SJCRH30 (cell line): ENCODE results near the gene EXOC8. TPM values are rescaled to one million over a fixed set of nuclear protein-coding genes. Genes with fewer than 3 reads are reported as not detected.
"Not testable (repeated sequence)": the region's sequence is repeated elsewhere in the genome, so short reads cannot be mapped to it uniquely, and the experiment has no call there.

Experiments
- DNase-seq, 2 experiments: peaks; one replicate each; pipeline ENCODE4 v3.0.0-alpha.2; 2015 to 2020
- H3K27ac ChIP-seq: fragments of 250-450 bp; sonication (Bioruptor Pico); 2 replicates; pipeline ENCODE4 v1.5.1; 2020; ENCODE audit warnings: mild to moderate bottlenecking, moderate library complexity
- H3K27me3 ChIP-seq: fragments of 250-450 bp; sonication (Bioruptor Pico); 2 replicates; pipeline ENCODE4 v1.5.1; 2020; ENCODE audit warnings: mild to moderate bottlenecking, moderate library complexity
- H3K36me3 ChIP-seq: fragments of 250-450 bp; sonication (Bioruptor Pico); 2 replicates; pipeline ENCODE4 v1.5.1; 2020; ENCODE audit warnings: mild to moderate bottlenecking, moderate library complexity
- H3K4me1 ChIP-seq: fragments of 250-450 bp; sonication (Bioruptor Pico); 2 replicates; pipeline ENCODE4 v1.5.1; 2020; ENCODE audit warnings: mild to moderate bottlenecking, moderate library complexity
- H3K4me3 ChIP-seq: fragments of 250-450 bp; sonication (Bioruptor Pico); 2 replicates; pipeline ENCODE4 v1.5.1; 2020; ENCODE audit warnings: mild to moderate bottlenecking, moderate library complexity
- H3K9me3 ChIP-seq: fragments of 250-450 bp; sonication (Bioruptor Pico); replicated peaks from 2 replicates; pipeline ENCODE4 v1.5.1; 2020; ENCODE audit warnings: mild to moderate bottlenecking, moderate library complexity
- total RNA-seq: library from RNA; depleted of rRNA; stranded (reverse); fragments of >200 nt; shearing (Covaris generic); gene quantifications from 2 replicates; pipeline ENCODE4 v1.2.3, GENCODE V29; 2014

The EXOC8 gene
- total RNA-seq, 1 experiment from 2014 or later: 15.0 TPM

- no peaks in the 10 kb centered on the region for H3K4me1 ChIP-seq
- peaks cover 7% of the 10 kb centered on the region; the same call in 1 of the 2 replicates for H3K36me3 ChIP-seq
- H3K9me3 ChIP-seq: no peaks in the 10 kb centered on the region
- H3K4me3 ChIP-seq: no peak overlapping the region
- H3K27me3 ChIP-seq: no peaks in the 10 kb centered on the region
- no peak for DNase-seq
- H3K27ac ChIP-seq: no peak overlapping the region
These were observed 26.0 kb upstream of the EXOC8 start for GRCh38 chr1:231363624-231364023.

- no peaks in the 10 kb centered on the region for H3K27me3 ChIP-seq
- no peak for DNase-seq
- peaks cover 7% of the 10 kb centered on the region; the same call in 1 of the 2 replicates for H3K36me3 ChIP-seq
- no peak overlapping the region for H3K27ac ChIP-seq
- H3K4me1 ChIP-seq: no peaks in the 10 kb centered on the region
- H3K4me3 ChIP-seq: no peak overlapping the region
- H3K9me3 ChIP-seq: no peaks in the 10 kb centered on the region
These were observed 24.7 kb upstream of the EXOC8 start for GRCh38 chr1:231362325-231362724.

- Histone ChIP-seq H3K27ac (no peak overlapping the region), H3K9me3 (no peaks in the 10 kb centered on the region), H3K36me3 (peaks cover 10% of the 10 kb centered on the region; the same call in 1 of the 2 replicates), H3K27me3 (no peaks in the 10 kb centered on the region), H3K4me3 (no peak overlapping the region), H3K4me1 (no peaks in the 10 kb centered on the region)
- no peak for DNase-seq
These were observed 21.5 kb upstream of the EXOC8 start for GRCh38 chr1:231359113-231359512.

GRCh38 chr1:231357831-231358354, 20.2 kb upstream of the EXOC8 start:
- peak; percentile 29 to 72 for DNase-seq
- no peak overlapping the region for H3K27ac ChIP-seq
- peaks cover 21% of the 10 kb centered on the region for H3K36me3 ChIP-seq
- H3K9me3 ChIP-seq: no peaks in the 10 kb centered on the region
- no peaks in the 10 kb centered on the region for H3K27me3 ChIP-seq
- no peak overlapping the region for H3K4me3 ChIP-seq
- H3K4me1 ChIP-seq: no peaks in the 10 kb centered on the region

- H3K27ac ChIP-seq: no peak overlapping the region
- no peak for DNase-seq
- H3K36me3 ChIP-seq: peaks cover 27% of the 10 kb centered on the region
- no peaks in the 10 kb centered on the region for H3K27me3 ChIP-seq
- H3K4me3 ChIP-seq: no peak overlapping the region
- H3K4me1 ChIP-seq: no peaks in the 10 kb centered on the region
- H3K9me3 ChIP-seq: no peaks in the 10 kb centered on the region
These were observed 19.6 kb upstream of the EXOC8 start for GRCh38 chr1:231357187-231357772.

- no peak for DNase-seq
- Histone ChIP-seq H3K9me3 (no peaks in the 10 kb centered on the region), H3K4me1 (no peaks in the 10 kb centered on the region), H3K4me3 (no peak overlapping the region), H3K36me3 (peaks cover 39% of the 10 kb centered on the region), H3K27ac (no peak overlapping the region), H3K27me3 (no peaks in the 10 kb centered on the region)
These were observed 17.5 kb upstream of the EXOC8 start for GRCh38 chr1:231355171-231355570.

- Histone ChIP-seq H3K27ac (no peak overlapping the region), H3K36me3 (peaks cover 44% of the 10 kb centered on the region), H3K4me1 (no peaks in the 10 kb centered on the region), H3K27me3 (no peaks in the 10 kb centered on the region), H3K9me3 (no peaks in the 10 kb centered on the region), H3K4me3 (no peak overlapping the region)
- no peak for DNase-seq
These were observed 16.8 kb upstream of the EXOC8 start for GRCh38 chr1:231354330-231355020.

GRCh38 chr1:231353086-231353485, 15.4 kb upstream of the EXOC8 start:
- Histone ChIP-seq H3K9me3 (no peaks in the 10 kb centered on the region), H3K27ac (no peak overlapping the region), H3K4me1 (no peaks in the 10 kb centered on the region), H3K36me3 (peaks cover 58% of the 10 kb centered on the region), H3K27me3 (no peaks in the 10 kb centered on the region), H3K4me3 (no peak overlapping the region)
- DNase-seq: no peak

- Histone ChIP-seq H3K4me1 (no peaks in the 10 kb centered on the region), H3K36me3 (peaks cover 70% of the 10 kb centered on the region), H3K9me3 (no peaks in the 10 kb centered on the region), H3K27ac (no peak overlapping the region), H3K27me3 (no peaks in the 10 kb centered on the region), H3K4me3 (no peak overlapping the region)
- DNase-seq: no peak
These were observed 14.2 kb upstream of the EXOC8 start for GRCh38 chr1:231351816-231352215.

- H3K27me3 ChIP-seq, H3K27ac ChIP-seq, DNase-seq, H3K9me3 ChIP-seq, H3K4me1 ChIP-seq, H3K4me3 ChIP-seq: not testable (repeated sequence)
- peaks cover 70% of the 10 kb centered on the region for H3K36me3 ChIP-seq
These were observed 11.2 kb upstream of the EXOC8 start for GRCh38 chr1:231348856-231349255.

- Histone ChIP-seq H3K4me1 (no peaks in the 10 kb centered on the region), H3K4me3 (no peak overlapping the region), H3K36me3 (peaks cover 69% of the 10 kb centered on the region), H3K27ac (no peak overlapping the region), H3K9me3 (no peaks in the 10 kb centered on the region), H3K27me3 (no peaks in the 10 kb centered on the region)
- DNase-seq: no peak
These were observed 10.8 kb upstream of the EXOC8 start for GRCh38 chr1:231348442-231348841.

- no peak overlapping the region for H3K27ac ChIP-seq
- H3K4me3 ChIP-seq: no peak overlapping the region
- H3K27me3 ChIP-seq: no peaks in the 10 kb centered on the region
- no peak for DNase-seq
- H3K4me1 ChIP-seq: no peaks in the 10 kb centered on the region
- H3K9me3 ChIP-seq: no peaks in the 10 kb centered on the region
- H3K36me3 ChIP-seq: peaks cover 65% of the 10 kb centered on the region
These were observed 10.3 kb upstream of the EXOC8 start for GRCh38 chr1:231347961-231348360.

- Histone ChIP-seq H3K9me3 (no peaks in the 10 kb centered on the region), H3K4me1 (peaks cover 4% of the 10 kb centered on the region; the same call in 1 of the 2 replicates), H3K27me3 (no peaks in the 10 kb centered on the region), H3K36me3 (peaks cover 19% of the 10 kb centered on the region), H3K27ac (no peak overlapping the region), H3K4me3 (no peak overlapping the region)
- DNase-seq: no peak
These were observed 2.8 kb upstream of the EXOC8 start for GRCh38 chr1:231340328-231341013.

- Histone ChIP-seq H3K27ac (peak within 1 kb of the TSS; percentile 81), H3K9me3 (no peaks in the 10 kb centered on the region), H3K4me1 (peaks cover 11% of the 10 kb centered on the region), H3K4me3 (peak within 1 kb of the TSS; percentile 80), H3K36me3 (peaks cover 16% of the 10 kb centered on the region), H3K27me3 (no peaks in the 10 kb centered on the region)
- DNase-seq: no peak
These were observed 847 bp upstream of the EXOC8 start, which contains the start of gene SPRTN for GRCh38 chr1:231338270-231339128. SPRTN (plus strand) TSS chr1:231338293; CDS start chr1:231338384, 91 bp downstream.
